ENCODE measurements around the gene WNT16. TPM values are rescaled to one million over a fixed set of nuclear protein-coding genes. Genes with fewer than 3 reads are reported as not detected.

The WNT16 gene
- total RNA-seq, 1 donor from 2014 or later: 1.1 TPM

- TF ChIP-seq CTCF (conservative IDR thresholded peaks at IDR 0.05): no peak
- Mint-ChIP-seq H3K4me1 (ENCODE audit: unreplicated experiment) (peaks cover 21% of the 10 kb centered on the region), H3K9me3 (no peaks in the 10 kb centered on the region), H3K4me3 (no peak overlapping the region), H3K27me3 (peaks cover 36% of the 10 kb centered on the region), H3K36me3 (no peaks in the 10 kb centered on the region), H3K27ac (no peak overlapping the region)
- DNase-seq (ENCODE audit: extremely low spot score, unreplicated experiment): no peak
Measured at GRCh38 chr7:121334376-121334775, 5.6 kb downstream of the WNT16 start.

- no peak for TF ChIP-seq CTCF (conservative IDR thresholded peaks at IDR 0.05)
- no peaks in the 10 kb centered on the region for H3K9me3 Mint-ChIP-seq
- H3K4me1 Mint-ChIP-seq (ENCODE audit: unreplicated experiment): peaks cover 21% of the 10 kb centered on the region
- H3K27me3 Mint-ChIP-seq: peaks cover 30% of the 10 kb centered on the region
- no peak for DNase-seq (ENCODE audit: extremely low spot score, unreplicated experiment)
- no peak overlapping the region for H3K4me3 Mint-ChIP-seq
- H3K27ac Mint-ChIP-seq: no peak overlapping the region
- H3K36me3 Mint-ChIP-seq: no peaks in the 10 kb centered on the region
Measured at GRCh38 chr7:121334875-121335648, 6.3 kb downstream of the WNT16 start.

- Mint-ChIP-seq H3K9me3 (no peaks in the 10 kb centered on the region), H3K36me3 (no peaks in the 10 kb centered on the region), H3K27me3 (peaks cover 16% of the 10 kb centered on the region), H3K27ac (no peak overlapping the region), H3K4me3 (no peak overlapping the region), H3K4me1 (ENCODE audit: unreplicated experiment) (peaks cover 13% of the 10 kb centered on the region)
- no peak for TF ChIP-seq CTCF (conservative IDR thresholded peaks at IDR 0.05)
- DNase-seq (ENCODE audit: extremely low spot score, unreplicated experiment): no peak
Measured at GRCh38 chr7:121336579-121336978, 7.8 kb downstream of the WNT16 start.

- peaks cover 11% of the 10 kb centered on the region for H3K4me1 Mint-ChIP-seq (ENCODE audit: unreplicated experiment)
- no peaks in the 10 kb centered on the region for H3K36me3 Mint-ChIP-seq
- no peak for TF ChIP-seq CTCF (conservative IDR thresholded peaks at IDR 0.05)
- H3K27me3 Mint-ChIP-seq: peaks cover 9% of the 10 kb centered on the region
- no peak for DNase-seq (ENCODE audit: extremely low spot score, unreplicated experiment)
- H3K9me3 Mint-ChIP-seq: no peaks in the 10 kb centered on the region
- no peak overlapping the region for H3K27ac Mint-ChIP-seq
- no peak overlapping the region for H3K4me3 Mint-ChIP-seq
Measured at GRCh38 chr7:121337398-121337797, 8.6 kb downstream of the WNT16 start.

- no peak for TF ChIP-seq CTCF (conservative IDR thresholded peaks at IDR 0.05)
- DNase-seq (ENCODE audit: extremely low spot score, unreplicated experiment): no peak
- Mint-ChIP-seq H3K9me3 (no peaks in the 10 kb centered on the region), H3K4me3 (no peak overlapping the region), H3K4me1 (ENCODE audit: unreplicated experiment) (peaks cover 11% of the 10 kb centered on the region), H3K27ac (no peak overlapping the region), H3K36me3 (no peaks in the 10 kb centered on the region), H3K27me3 (peaks cover 9% of the 10 kb centered on the region)
Measured at GRCh38 chr7:121339082-121339481, 10.3 kb downstream of the WNT16 start.
